Muscle layer of colon (tissue), 2 donors: ENCODE data around the gene PROCR.
"Not testable (repeated sequence)": the region's sequence is repeated elsewhere in the genome, so short reads cannot be mapped to it uniquely, and the experiment has no call there.

Experiments used
- H3K27ac ChIP-seq: one replicate; pipeline ENCODE4 v1.7.0; 2013; ENCODE audit warnings: low read depth, mild to moderate bottlenecking, low read length, moderate library complexity
- H3K27me3 ChIP-seq, 2 donors: one replicate each; pipeline ENCODE4 v1.7.0; 2013; ENCODE audit warnings: low read length in 2 of 2, mild to moderate bottlenecking in 2 of 2; ENCODE audit not compliant: insufficient read depth in 2 of 2, control insufficient read depth in 1 of 2
- H3K36me3 ChIP-seq: one replicate; pipeline ENCODE4 v1.7.0; 2013; ENCODE audit warnings: mild to moderate bottlenecking, low read length; ENCODE audit not compliant: insufficient read depth
- H3K4me1 ChIP-seq: one replicate; pipeline ENCODE4 v1.7.0; 2013; ENCODE audit warnings: mild to moderate bottlenecking, low read length; ENCODE audit not compliant: insufficient read depth
- H3K4me3 ChIP-seq, 2 donors: one replicate each; pipeline ENCODE4 v1.7.0; 2013; ENCODE audit warnings: low read length in 2 of 2, low read depth in 1 of 2, mild to moderate bottlenecking in 1 of 2, moderate library complexity in 1 of 2
- H3K9ac ChIP-seq: one replicate; pipeline ENCODE4 v1.7.0; 2013; ENCODE audit warnings: low read length
- H3K9me3 ChIP-seq: one replicate; pipeline ENCODE4 v1.7.0; 2013; ENCODE audit warnings: mild to moderate bottlenecking, low read length
- donor health status: abdominal sarcoma.
- donor health status: Adenocarcinoma of cecum.

The PROCR gene

DNA sequence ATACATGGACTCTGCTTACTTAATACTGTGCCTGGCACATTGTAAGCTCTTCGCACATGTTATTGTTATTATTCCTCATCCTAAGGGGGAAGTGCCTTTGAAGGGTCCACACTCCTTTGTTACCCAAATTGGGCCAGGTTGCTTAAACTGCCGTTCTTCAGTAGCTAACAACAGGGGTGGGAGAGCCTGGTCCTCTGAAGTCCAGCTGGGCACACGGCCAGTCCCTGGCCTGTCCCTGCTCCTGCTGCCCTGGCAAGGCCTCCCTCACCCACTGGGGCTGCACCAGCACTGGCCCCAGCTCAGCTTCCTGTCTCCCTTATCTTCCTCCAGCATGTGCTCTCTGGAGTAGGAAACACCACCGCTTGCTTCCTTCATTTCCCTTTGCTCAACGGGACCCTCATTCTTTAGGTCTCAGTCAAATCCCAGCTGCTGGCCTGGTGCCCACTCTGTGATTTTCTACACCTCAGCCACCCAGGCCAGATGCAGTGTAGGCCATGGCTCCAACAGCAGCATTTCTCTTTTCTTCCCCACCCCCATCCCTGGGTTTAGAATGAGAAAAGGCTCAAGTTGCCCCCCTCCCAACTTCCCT is 5.5 kb upstream of the PROCR start:
- Histone ChIP-seq H3K9ac (no peak overlapping the region), H3K4me1 (peaks cover 5% of the 10 kb centered on the region), H3K4me3 (no peak overlapping the region), H3K27ac (no peak overlapping the region), H3K27me3 (no peaks in the 10 kb centered on the region), H3K36me3 (no peaks in the 10 kb centered on the region), H3K9me3 (no peaks in the 10 kb centered on the region)

DNA sequence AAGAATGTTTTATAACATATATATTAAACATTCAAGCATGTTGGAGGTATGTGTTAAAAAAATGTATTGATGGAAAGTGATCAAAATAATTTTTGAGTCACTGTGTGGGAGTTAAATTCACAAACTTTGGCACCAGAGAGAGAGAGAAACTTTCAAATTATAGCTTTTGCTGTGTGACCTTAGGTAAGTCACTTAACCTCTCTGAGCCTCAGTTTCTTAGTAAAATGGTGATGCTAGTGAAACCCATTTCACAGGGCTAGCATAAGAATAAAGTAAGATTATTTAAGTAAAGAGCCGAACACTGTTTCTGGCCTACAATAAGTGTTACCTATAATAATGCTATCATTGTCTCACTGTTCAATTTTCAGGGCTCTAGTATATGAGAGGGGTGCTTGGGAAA is 4.1 kb upstream of the PROCR start:
- Histone ChIP-seq H3K4me1 (peaks cover 13% of the 10 kb centered on the region), H3K9ac (no peak overlapping the region), H3K9me3 (no peaks in the 10 kb centered on the region), H3K36me3 (no peaks in the 10 kb centered on the region), H3K4me3 (no peak overlapping the region), H3K27ac (no peak overlapping the region), H3K27me3 (no peaks in the 10 kb centered on the region)

DNA sequence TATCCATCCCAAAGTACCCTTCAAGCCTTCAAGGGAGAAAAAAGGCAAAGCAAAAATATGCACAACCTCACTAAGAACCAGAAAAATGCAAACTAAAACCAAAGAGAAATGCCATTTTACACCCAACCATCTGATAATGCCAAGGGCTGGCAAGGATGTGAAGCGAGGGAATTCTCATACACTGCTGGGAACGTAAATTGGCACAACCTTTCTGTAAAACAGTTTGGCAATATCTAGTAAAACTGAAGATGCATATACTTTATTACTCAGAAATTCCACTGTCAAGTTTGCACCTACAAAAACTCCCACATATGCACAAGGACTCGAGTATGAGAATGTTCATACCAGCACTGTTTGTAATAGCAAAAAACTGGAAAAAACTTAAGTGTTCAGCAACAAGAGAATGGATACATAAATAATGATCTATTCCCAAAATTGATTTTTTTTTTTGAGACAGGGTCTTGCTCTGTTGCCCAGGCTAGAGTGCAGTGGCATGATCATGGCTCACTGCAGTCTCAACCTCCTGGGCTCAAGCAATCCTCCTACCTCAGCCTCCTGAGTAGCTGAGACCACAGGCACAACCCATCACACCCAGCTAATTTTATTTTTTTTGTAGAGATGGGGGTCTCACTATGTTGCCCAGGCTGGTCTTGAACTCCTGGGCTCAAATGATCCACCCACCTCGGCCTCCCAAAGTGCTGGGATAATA is 3.0 kb upstream of the PROCR start:
- H3K9ac ChIP-seq, H3K36me3 ChIP-seq, H3K27ac ChIP-seq, H3K27me3 ChIP-seq, H3K9me3 ChIP-seq, H3K4me3 ChIP-seq: not testable (repeated sequence)
- peaks cover 13% of the 10 kb centered on the region for H3K4me1 ChIP-seq

GRCh38 chr20:35171438-35171752 is 477 bp upstream of the PROCR start:
- Histone ChIP-seq H3K36me3 (peaks cover 5% of the 10 kb centered on the region), H3K27me3 (no peaks in the 10 kb centered on the region), H3K4me3 (peak overlapping the region in 1 of 2 donors; percentile 69), H3K27ac (peak overlapping the region; percentile 75), H3K4me1 (peaks cover 10% of the 10 kb centered on the region), H3K9me3 (no peaks in the 10 kb centered on the region), H3K9ac (no peak overlapping the region)

- H3K9me3 ChIP-seq = no peaks in the 10 kb centered on the region
These were observed 548 bp downstream of the PROCR start for GRCh38 chr20:35172434-35172806.

GRCh38 chr20:35173576-35174192 is 1.8 kb downstream of the PROCR start:
- Histone ChIP-seq H3K4me3 (peak overlapping the region in 1 of 2 donors; percentile 24), H3K27me3 (no peaks in the 10 kb centered on the region), H3K36me3 (peaks cover 5% of the 10 kb centered on the region), H3K4me1 (peaks cover 8% of the 10 kb centered on the region), H3K27ac (no peak overlapping the region), H3K9me3 (no peaks in the 10 kb centered on the region), H3K9ac (no peak overlapping the region)

More at GRCh38 chr20:35172434-35172806, 548 bp downstream of the PROCR start:
- Histone ChIP-seq H3K36me3 (peaks cover 5% of the 10 kb centered on the region), H3K9ac (peak overlapping the region; percentile 78), H3K27me3 (no peaks in the 10 kb centered on the region), H3K27ac (peak overlapping the region; percentile 75), H3K4me3 (peak overlapping the region; percentile 26 to 69), H3K4me1 (peaks cover 8% of the 10 kb centered on the region)

GRCh38 chr20:35174458-35175216 is 2.8 kb downstream of the PROCR start:
- H3K9ac ChIP-seq = no peak overlapping the region
- peaks cover 5% of the 10 kb centered on the region for H3K36me3 ChIP-seq
- H3K27me3 ChIP-seq = no peaks in the 10 kb centered on the region
- no peaks in the 10 kb centered on the region for H3K9me3 ChIP-seq
- no peak overlapping the region for H3K27ac ChIP-seq
- peaks cover 8% of the 10 kb centered on the region for H3K4me1 ChIP-seq
- peak overlapping the region in 1 of 2 donors; percentile 24 for H3K4me3 ChIP-seq

DNA sequence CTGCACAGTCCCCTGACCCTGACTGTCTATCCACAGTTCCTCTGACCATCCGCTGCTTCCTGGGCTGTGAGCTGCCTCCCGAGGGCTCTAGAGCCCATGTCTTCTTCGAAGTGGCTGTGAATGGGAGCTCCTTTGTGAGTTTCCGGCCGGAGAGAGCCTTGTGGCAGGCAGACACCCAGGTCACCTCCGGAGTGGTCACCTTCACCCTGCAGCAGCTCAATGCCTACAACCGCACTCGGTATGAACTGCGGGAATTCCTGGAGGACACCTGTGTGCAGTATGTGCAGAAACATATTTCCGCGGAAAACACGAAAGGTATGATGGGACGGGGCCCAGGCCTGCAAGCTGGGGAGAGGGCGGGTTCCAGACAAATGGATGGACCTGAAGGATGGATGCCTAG is 4.3 kb downstream of the PROCR start:
- H3K4me3 ChIP-seq = no peak overlapping the region
- H3K27ac ChIP-seq = no peak overlapping the region
- H3K4me1 ChIP-seq = peaks cover 8% of the 10 kb centered on the region
- no peaks in the 10 kb centered on the region for H3K9me3 ChIP-seq
- H3K27me3 ChIP-seq = no peaks in the 10 kb centered on the region
- no peak overlapping the region for H3K9ac ChIP-seq
- H3K36me3 ChIP-seq = peaks cover 5% of the 10 kb centered on the region

- Histone ChIP-seq H3K9me3 (no peaks in the 10 kb centered on the region), H3K27ac (no peak overlapping the region), H3K4me1 (no peaks in the 10 kb centered on the region), H3K9ac (no peak overlapping the region), H3K27me3 (no peaks in the 10 kb centered on the region), H3K36me3 (peaks cover 5% of the 10 kb centered on the region), H3K4me3 (no peak overlapping the region)
These were observed 7.7 kb downstream of the PROCR start for GRCh38 chr20:35179292-35180212.

GRCh38 chr20:35180266-35180665 is 8.4 kb downstream of the PROCR start:
- peaks cover 5% of the 10 kb centered on the region for H3K36me3 ChIP-seq
- no peak overlapping the region for H3K27ac ChIP-seq
- H3K4me3 ChIP-seq = no peak overlapping the region
- no peaks in the 10 kb centered on the region for H3K27me3 ChIP-seq
- H3K9me3 ChIP-seq = no peaks in the 10 kb centered on the region
- no peak overlapping the region for H3K9ac ChIP-seq
- H3K4me1 ChIP-seq = no peaks in the 10 kb centered on the region

DNA sequence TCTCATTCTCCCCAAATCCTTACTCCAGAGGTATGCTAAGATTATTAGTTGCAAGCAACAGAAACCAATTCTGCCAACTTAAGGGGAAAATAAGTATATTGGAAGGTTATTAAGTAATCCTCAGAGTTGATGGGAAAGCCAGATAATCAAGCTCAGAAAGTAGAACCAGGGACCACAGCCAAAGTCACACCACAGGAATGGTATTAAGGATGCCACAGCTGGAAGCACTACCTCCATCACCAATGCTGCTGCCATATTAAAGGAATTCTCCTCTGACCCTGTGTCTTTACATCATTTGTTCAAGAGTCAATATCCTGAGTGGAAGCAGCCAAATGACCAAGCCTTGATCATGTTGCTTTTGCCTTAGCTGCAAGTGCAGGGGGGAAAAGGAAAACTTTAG is 9.9 kb downstream of the PROCR start:
- no peaks in the 10 kb centered on the region for H3K4me1 ChIP-seq
- no peaks in the 10 kb centered on the region for H3K27me3 ChIP-seq
- no peaks in the 10 kb centered on the region for H3K9me3 ChIP-seq
- H3K4me3 ChIP-seq = no peak overlapping the region
- no peak overlapping the region for H3K9ac ChIP-seq
- H3K36me3 ChIP-seq = no peaks in the 10 kb centered on the region
- H3K27ac ChIP-seq = no peak overlapping the region
